NCI-H2029 treated with DMSO at 0.1 percent for 48 hours (cell line): ENCODE measurements around the gene CITED4.

Experiments used
- DNase-seq: peaks from one replicate; lab custom pipeline; 2025; lab: John Stamatoyannopoulos, UW

The CITED4 gene

GRCh38 chr1:40886318-40887011, 24.3 kb upstream of the CITED4 start:
- DNase-seq = no peak

- DNase-seq = no peak
Measured at GRCh38 chr1:40884055-40884795, 22.1 kb upstream of the CITED4 start.

GRCh38 chr1:40880813-40881549, 18.8 kb upstream of the CITED4 start:
- no peak for DNase-seq

DNA sequence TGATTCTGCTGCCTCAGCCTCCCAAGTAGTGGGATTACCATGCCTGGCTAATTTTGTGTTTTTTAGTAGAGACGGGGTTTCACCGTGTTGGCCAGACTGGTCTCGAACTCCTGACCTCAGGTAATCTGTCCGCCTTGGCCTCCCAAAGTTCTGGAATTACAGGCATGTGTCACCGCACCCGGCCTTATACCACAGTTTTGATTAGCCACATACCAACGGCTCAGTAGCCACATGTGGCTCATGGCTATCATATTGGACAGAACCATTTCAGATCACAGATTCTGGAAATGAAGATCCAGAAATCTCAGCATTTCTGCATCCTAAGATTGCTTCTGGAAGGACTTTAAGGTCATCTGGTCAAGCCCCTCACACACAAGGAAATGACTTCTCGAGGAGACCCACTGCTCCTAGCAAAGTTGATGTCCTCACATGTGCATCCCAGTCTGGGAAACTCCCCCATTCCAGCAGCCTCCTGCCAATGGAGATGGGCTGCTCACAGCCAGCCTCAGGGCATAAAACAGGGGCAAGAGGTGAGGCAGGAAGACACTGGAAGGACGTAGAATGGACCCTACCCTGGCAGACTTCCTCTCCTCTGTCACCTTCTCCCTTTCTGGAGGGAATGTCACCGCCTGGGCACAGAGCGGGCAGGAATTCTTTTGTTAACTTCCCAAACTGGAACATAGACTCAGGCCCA, 17.5 kb upstream of the CITED4 start:
- no peak for DNase-seq

GRCh38 chr1:40878906-40879305, 16.7 kb upstream of the CITED4 start:
- no peak for DNase-seq

DNA sequence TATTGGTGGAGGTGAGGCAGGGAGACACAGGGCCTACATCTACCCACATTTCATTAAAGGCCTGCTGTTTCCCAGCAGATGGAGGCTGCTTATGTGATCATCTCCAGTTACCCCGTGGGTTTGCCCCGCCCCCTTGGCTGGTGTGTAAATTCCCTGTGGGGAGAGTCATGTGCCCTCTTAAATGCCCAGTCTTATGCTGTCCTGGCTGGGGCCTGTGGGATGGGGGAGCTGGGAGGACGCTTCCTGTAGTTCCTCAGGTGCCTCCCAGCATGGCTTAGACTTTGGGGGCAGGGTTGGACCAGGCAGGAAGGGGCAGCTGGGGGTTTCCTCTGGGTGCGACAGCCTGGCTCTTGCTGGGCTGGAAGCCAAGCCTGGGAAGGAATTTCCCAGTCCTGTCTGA, 15.5 kb upstream of the CITED4 start:
- DNase-seq = peak; percentile 96

DNA sequence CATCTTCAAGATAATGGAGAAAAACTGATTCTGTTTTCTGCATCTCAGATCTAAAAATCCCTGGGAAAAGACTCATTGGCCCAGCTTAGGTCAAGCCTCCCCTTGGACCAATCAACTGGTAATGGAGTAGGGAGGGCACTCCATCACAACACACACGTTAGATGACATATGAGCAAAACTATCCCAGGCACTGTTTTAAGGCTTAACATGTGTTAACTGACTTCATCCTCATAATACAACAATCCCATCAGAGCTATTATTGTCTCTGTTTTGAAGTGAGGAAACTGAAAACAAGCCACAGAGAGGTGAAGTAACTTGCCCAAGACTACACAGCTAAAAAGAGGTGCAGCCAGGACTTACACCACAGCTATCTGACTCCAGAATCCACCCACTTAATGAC, 14.7 kb upstream of the CITED4 start:
- no peak for DNase-seq

DNA sequence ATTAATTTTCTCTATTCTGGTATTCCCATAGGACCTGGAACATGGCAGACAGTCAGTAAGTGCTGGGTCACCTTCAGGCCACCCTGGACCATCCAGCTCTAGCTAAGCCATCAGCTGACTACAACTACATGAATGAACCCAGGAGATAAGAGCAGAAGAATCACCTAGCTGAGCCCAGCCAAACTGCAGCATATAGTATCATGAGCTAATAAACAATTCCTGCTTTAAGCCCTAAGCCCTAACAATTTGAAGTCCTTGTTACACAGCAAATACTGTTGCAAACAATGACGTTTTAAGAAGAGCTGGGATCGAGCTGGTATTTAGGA, 14.2 kb upstream of the CITED4 start:
- DNase-seq = no peak

DNA sequence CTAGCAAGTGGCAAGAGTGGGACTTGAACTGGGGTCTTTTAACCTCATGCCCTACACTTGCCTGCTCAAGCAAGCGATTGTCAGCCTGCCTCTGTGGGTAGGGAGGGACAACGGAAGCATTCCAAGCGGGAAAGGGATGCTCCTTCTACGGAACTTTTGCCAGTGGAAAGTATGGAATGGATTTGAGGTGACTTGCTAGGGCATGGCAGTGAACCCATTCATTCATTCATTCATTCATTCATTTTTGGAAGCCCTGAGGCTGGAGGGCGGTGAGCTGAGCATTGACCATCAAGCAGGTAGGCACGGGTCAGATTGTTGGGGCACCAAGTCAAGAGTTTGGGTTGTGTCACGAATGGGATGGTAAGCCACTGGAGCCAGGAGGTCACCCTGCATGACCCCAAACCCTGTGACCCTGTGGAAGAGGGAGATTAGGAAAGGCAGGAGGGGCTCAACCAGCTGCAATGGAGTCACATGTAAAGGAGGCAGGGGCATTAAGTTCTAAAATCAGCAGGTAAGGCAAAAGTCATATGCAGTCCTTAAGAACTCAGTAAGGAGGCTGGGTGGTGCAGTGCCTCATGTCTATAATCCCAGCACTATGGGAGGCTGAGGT, 11.8 kb upstream of the CITED4 start:
- no peak for DNase-seq

DNA sequence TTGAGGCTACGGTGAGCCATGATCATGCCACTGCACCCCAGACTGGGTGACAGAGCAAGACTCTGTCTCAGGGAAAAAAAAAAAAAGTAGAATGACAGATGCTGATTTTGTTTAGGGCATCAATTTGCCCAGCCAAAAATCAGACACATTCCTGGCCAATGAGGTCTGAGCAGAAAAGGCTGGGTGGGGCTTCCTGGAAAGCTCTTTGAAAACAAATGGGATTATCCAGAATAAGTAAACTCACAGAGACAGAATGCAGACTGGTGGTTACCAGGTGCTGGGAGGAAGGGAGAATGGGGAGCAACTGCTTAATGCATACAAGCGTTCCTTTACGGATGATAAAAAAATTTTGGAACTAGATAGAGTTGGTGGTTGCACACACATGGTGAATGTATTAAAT, 10.1 kb upstream of the CITED4 start:
- DNase-seq = no peak

DNA sequence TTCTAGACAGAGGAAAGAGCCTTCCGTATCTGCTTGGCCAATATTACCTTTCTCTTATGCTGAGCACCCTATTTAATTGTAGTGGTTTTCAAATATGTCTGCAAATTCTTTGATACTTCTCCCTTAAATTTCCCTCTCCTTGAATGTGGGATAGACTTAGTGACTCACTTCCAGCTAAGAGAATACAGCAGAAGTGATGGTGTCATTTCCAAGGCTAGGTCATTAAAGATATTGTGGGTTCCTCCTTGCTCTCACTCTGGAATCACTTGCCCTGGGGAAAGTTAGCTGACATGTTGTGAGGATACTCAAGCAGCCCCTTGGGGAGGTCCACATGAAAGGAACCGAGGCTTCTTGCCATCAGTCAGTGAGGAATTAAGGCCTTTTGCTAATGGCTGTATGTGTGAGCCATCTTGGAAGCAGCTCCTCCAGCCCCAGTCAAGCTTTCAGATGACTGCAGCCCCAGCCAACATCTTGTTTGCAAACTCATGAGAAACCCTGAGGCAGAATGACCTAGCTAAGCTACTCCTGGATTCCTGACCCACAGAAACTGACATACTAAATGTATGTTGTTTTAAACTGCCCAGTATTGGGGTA, 8.1 kb upstream of the CITED4 start:
- DNase-seq = no peak

GRCh38 chr1:40868051-40868723, 6.0 kb upstream of the CITED4 start:
- DNase-seq = peak; percentile 100

- DNase-seq = no peak
Measured at GRCh38 chr1:40861224-40862003, 749 bp downstream of the CITED4 start.

- DNase-seq = no peak
Measured at GRCh38 chr1:40860706-40861223, 1.4 kb downstream of the CITED4 start.

GRCh38 chr1:40858856-40859416, 3.2 kb downstream of the CITED4 start:
- no peak for DNase-seq

- DNase-seq = peak; percentile 80
Measured at GRCh38 chr1:40857737-40858136, 4.4 kb downstream of the CITED4 start.

DNA sequence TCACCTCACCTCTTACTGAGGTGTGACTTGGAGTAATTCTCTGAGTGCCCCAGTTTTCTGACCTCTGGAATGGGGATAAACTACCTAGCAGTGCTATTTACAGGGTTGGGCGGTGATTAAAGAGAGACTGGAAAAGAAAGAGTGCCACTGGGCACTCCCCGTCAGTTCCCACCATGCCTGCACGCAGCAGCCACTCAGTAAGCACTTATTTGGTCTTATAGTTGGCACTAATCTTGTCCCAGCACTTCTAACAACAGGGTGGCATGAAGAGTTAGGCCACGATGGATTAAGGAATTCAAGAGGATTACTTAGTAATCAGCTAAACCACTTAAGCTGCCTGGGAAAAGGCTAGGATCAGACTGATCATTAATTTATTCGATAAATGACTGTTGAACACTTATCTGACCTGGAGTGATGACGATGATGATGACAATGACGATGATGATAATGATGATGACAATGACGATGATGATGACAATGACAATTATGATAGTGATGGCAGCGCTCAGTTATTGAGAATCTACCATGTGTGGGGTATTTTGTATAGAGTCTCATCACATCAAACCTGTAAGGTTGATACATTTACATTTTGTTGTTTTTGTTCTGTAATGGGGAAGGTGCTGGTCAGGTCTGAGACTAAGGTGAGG, 5.4 kb downstream of the CITED4 start:
- DNase-seq = no peak

DNA sequence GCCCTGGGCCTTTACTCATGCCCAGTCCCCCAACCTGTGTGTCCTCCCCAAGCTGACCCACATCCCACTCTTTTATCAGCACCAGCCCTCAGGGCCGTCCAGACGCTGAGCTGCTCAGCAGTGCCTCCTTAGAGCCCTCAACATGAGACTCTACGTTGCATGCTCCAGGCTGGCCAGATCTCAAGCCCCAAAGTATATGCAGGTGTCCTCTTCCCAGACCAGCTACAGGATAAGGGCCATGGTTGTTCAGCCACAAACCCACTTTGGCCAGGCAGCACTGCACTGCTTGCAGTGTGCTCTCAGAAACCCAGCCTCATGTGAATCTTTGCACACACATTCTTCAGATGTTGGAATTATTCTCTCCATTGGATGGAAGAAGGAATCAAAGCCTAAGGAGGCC, 6.0 kb downstream of the CITED4 start:
- no peak for DNase-seq

DNA sequence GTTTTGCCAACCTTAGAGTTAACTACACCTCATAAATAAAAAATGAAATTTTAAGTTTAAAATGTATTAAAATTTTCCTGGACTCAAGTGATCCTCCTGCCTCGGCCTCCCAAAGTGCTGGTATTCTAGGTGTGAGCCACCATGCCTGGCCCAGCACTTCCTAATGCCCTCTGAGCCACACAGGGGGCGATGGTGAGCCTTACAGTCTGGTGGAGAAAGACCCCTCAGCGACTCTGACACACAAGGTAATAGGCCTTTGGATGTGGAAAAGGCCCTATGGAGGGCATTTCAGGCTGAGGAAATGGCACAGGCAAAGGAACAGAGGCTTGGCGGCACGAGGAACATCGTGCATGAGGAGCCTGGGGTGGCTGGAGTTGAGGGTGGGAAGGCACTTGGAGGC, 6.7 kb downstream of the CITED4 start:
- DNase-seq = no peak

DNA sequence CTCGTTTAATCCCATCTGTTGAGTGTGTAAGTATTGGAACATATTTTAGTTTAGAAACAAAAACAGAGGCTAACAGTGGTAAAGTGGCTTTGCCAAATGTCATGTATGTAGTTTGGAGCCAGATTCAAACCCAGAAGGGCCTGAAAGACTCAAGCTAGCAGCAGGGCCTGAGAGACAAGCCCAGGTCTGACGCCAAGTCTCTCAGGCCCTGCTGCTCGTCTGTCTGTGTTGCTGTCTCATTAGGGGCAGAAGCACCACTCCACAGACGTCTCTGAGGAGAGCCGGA, 8.3 kb downstream of the CITED4 start:
- no peak for DNase-seq
